Lung (tissue), 12 donors: ENCODE measurements around the gene STX4. TPM values are rescaled to one million over a fixed set of nuclear protein-coding genes. Genes with fewer than 3 reads are reported as not detected.

ENCODE experiments used
- ATAC-seq: fragments of 200-7000 bp; cut with Tn5 transposase; one replicate; pipeline ENCODE4 v1.9.1; 2020; ENCODE audit warnings: moderate number of reproducible peaks; ENCODE audit not compliant: insufficient read depth, low FRiP score
- DNase-seq, 3 donors: peaks; one replicate each; pipeline ENCODE4 v3.0.0-alpha.2; 2013 to 2017
- H3K27ac ChIP-seq, 2 donors: one replicate each; pipeline ENCODE4 v1.5.1; 2013; ENCODE audit warnings: mild to moderate bottlenecking in 2 of 2, moderate library complexity in 2 of 2, control low read depth in 1 of 2, inconsistent platforms in 1 of 2, low read depth in 1 of 2, low read length in 1 of 2
- H3K27me3 ChIP-seq, 3 donors: one replicate each; pipeline ENCODE4 v1.5.1; 2013; ENCODE audit warnings: low read length in 2 of 3; ENCODE audit not compliant: control insufficient read depth in 3 of 3, insufficient read depth in 3 of 3
- H3K36me3 ChIP-seq, 4 donors: one replicate each; pipeline ENCODE4 v1.5.1; 2013; ENCODE audit warnings: low read length in 4 of 4, mild to moderate bottlenecking in 1 of 4, moderate library complexity in 1 of 4; ENCODE audit not compliant: control insufficient read depth in 4 of 4, insufficient read depth in 4 of 4
- H3K4me1 ChIP-seq, 5 donors: one replicate each; pipeline ENCODE4 v1.5.1; 2013; ENCODE audit warnings: low read length in 5 of 5, mild to moderate bottlenecking in 2 of 5, moderate library complexity in 1 of 5; ENCODE audit not compliant: control insufficient read depth in 5 of 5, insufficient read depth in 5 of 5
- H3K4me3 ChIP-seq: one replicate; pipeline ENCODE4 v1.5.1; 2013; ENCODE audit warnings: mild to moderate bottlenecking, control low read depth, moderate library complexity
- H3K9ac ChIP-seq, 2 donors: one replicate each; pipeline ENCODE4 v1.5.1; 2013; ENCODE audit warnings: low read length in 2 of 2, control low read depth in 1 of 2; ENCODE audit not compliant: insufficient read depth in 1 of 2
- H3K9me3 ChIP-seq, 4 donors: one replicate each; pipeline ENCODE4 v1.5.1; 2013; ENCODE audit warnings: low read length in 3 of 4, mild to moderate bottlenecking in 1 of 4, moderate library complexity in 1 of 4; ENCODE audit not compliant: control insufficient read depth in 4 of 4, insufficient read depth in 3 of 4
- WGBS, 2 donors: extraction: QIAGEN DNeasy Blood & Tissue Kit; methylation state at CpG; one replicate each; pipeline ENCODE4 v1.1.7; 2013; 5-methylcytosine and 5-hydroxymethylcytosine counted together
- polyA plus RNA-seq, 2 donors: library from polyadenylated mRNA; stranded (reverse); fragments of 200-250 nt; gene quantifications; one replicate each; pipeline ENCODE4 v1.2.1, GENCODE V29; 2013
- total RNA-seq, 2 donors: library from RNA; depleted of rRNA in 1 of 2; stranded (reverse); fragments of >200 nt in 1 of 2; gene quantifications; one replicate each; pipeline ENCODE4 v1.2.1, GENCODE V29; 2014 to 2021
- TF ChIP-seq, protein P1 (sequence below): IDR thresholded peaks from 2 replicates; pipeline ENCODE4 v1.5.1; 2012; ENCODE audit warnings: mild to moderate bottlenecking; ENCODE audit errors: control extremely low read depth, extremely low read depth
- donor health status: control.
- donor health status: control.
- donor health status: Bipolar disorder and iron deficiency.
- donor health status: healthy.
- donor health status: DM: yes; HTN: yes; CAD: no.

STX4 gene
- total and polyA plus RNA-seq, 4 donors: 41.6 to 98.3 (median 85.7) TPM

DNA sequence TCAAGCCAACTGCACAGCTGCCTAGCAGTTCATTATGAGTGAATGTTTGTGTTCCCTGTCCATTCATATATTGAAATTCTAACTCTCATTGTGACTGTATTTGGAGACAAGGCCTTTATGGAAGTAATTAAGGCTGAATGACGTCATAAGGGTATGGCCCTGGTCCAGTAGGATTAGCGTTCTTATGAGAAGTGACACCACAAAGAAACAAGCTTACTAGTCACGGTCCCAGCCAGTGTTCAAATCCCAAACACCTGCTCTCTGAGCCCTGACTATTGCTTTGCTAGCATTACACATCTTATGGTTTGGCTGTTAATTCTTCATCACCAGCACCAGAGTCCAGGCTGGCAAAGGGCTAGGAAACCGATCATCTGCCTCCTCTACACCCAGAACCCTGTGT is 38.5 kb downstream of the STX4 start:
- no peak overlapping the region for H3K27ac ChIP-seq
- no peaks in the 10 kb centered on the region for H3K27me3 ChIP-seq
- peaks cover under 1 to 8% (median 5%) of the 10 kb centered on the region in 4 donors for H3K36me3 ChIP-seq
- no peaks in the 10 kb centered on the region for H3K9me3 ChIP-seq
- no peak overlapping the region for H3K4me3 ChIP-seq
- DNase-seq (peak in 2 of 3 donors; percentile 41 to 47), ATAC-seq (no peak)
- TF ChIP-seq, protein P1, sequence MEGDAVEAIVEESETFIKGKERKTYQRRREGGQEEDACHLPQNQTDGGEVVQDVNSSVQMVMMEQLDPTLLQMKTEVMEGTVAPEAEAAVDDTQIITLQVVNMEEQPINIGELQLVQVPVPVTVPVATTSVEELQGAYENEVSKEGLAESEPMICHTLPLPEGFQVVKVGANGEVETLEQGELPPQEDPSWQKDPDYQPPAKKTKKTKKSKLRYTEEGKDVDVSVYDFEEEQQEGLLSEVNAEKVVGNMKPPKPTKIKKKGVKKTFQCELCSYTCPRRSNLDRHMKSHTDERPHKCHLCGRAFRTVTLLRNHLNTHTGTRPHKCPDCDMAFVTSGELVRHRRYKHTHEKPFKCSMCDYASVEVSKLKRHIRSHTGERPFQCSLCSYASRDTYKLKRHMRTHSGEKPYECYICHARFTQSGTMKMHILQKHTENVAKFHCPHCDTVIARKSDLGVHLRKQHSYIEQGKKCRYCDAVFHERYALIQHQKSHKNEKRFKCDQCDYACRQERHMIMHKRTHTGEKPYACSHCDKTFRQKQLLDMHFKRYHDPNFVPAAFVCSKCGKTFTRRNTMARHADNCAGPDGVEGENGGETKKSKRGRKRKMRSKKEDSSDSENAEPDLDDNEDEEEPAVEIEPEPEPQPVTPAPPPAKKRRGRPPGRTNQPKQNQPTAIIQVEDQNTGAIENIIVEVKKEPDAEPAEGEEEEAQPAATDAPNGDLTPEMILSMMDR: no peak
- peaks cover 7 to 19% (median 9%) of the 10 kb centered on the region in 5 donors for H3K4me1 ChIP-seq
- WGBS, 2 donors: 45 to 49% methylated on average over 4 of the region's 4 CpGs
- H3K9ac ChIP-seq: no peak overlapping the region

DNA sequence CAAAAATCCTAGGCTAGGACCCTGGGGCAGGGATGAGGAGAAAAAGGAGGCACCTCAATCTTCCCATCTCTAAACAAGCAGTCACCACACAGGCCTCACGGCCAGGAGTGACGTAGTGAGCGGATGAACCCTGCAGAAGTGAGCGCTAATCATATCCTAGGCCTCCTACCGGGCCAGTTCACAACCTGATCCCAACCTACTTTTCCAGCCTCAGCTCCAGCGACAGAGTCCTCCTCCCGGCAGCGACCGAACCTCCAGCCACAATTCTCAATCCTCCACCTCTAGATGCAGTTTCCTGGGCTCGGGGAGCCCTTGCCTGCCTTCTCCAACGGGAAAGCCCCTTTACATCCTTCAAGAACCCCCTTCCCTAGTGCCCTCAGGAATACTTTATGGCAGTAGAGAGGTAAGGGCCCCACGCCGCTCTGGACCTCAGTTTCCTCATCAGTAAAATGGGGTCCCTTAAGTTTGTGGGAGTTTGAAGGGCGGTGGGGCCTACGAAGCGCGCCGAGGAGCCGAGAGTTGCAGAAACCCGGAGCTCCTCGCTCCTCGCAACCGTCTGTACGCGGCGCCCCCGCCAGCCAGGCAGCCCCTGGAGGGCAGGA is 39.3 kb downstream of the STX4 start:
- ATAC-seq (no peak), DNase-seq (peak; percentile 20 to 42 (median 38))
- TF ChIP-seq, protein P1: no peak
- H3K27ac ChIP-seq: peak overlapping the region; percentile 96
- no peaks in the 10 kb centered on the region for H3K9me3 ChIP-seq
- H3K27me3 ChIP-seq: no peaks in the 10 kb centered on the region
- peaks cover 7 to 19% (median 9%) of the 10 kb centered on the region in 5 donors for H3K4me1 ChIP-seq
- H3K4me3 ChIP-seq: peak overlapping the region; percentile 69
- H3K9ac ChIP-seq: peak overlapping the region; percentile 82 to 88
- WGBS, 2 donors: 3% methylated on average over 27 of the region's 27 CpGs
- H3K36me3 ChIP-seq: peaks cover 5 to 16% (median 11%) of the 10 kb centered on the region in 4 donors

DNA sequence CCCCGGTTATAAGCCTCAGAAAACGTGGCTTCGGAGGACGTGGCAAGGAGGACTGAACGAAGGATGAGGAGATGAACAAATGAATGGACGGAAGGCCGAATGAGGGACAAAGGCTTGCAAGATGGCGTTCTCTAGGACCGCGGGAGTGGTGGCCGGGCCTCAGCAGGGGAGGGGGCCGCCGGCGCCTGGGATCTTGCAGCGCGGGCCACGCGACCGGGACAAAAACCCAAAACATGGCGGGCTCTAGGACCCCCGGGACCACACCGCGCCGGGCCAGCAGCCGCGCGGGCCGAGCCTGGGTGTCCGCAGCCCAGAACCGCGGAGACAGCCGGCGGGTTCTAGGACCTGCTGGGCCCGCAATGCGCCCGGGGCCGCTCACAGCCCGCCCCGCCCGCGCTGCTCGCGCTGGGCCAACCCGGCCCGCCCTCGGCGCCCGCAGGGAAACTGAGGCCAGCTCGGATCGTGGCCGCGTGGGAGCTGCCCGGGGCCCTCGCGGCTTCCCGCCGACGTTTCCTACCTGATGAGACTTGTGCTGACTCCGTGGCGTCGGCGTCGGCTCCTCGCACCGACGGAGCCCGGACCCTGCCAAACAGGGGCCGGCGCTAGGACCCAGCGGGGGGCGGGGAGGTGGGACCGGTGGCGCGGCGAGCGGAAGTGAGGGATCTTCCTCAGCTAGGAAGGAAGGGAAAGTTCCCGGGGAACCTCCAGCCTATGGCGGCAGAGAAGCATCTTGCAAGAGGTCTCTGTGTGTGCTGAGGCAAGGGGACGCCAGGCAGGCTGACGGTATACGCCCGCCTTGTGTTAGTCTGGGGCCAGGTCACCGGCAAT is 40.0 kb downstream of the STX4 start:
- H3K36me3 ChIP-seq: peaks cover 5 to 23% (median 16%) of the 10 kb centered on the region in 4 donors
- ATAC-seq (peak; percentile 87), DNase-seq (peak; percentile 92 to 96 (median 95))
- no peaks in the 10 kb centered on the region for H3K9me3 ChIP-seq
- peak overlapping the region; percentile 69 for H3K4me3 ChIP-seq
- WGBS, 2 donors: 0% methylated on average over 67 to 83 of the region's 83 CpGs
- peak overlapping the region; percentile 83 to 88 for H3K9ac ChIP-seq
- H3K27ac ChIP-seq: peak overlapping the region; percentile 96
- TF ChIP-seq, protein P1: peak; percentile 6
- no peaks in the 10 kb centered on the region for H3K27me3 ChIP-seq
- H3K4me1 ChIP-seq: peaks cover 7 to 19% (median 9%) of the 10 kb centered on the region in 5 donors
